Coronary artery (tissue), 2 donors: ENCODE results near the gene DYSF.
"Not testable (repeated sequence)": the region's sequence is repeated elsewhere in the genome, so short reads cannot be mapped to it uniquely, and the experiment has no call there.

Experiments used
- DNase-seq: peaks from one replicate; pipeline ENCODE4 v3.0.0-alpha.2; 2017; ENCODE audit warnings: low spot score
- H3K27ac ChIP-seq, 2 donors: fragments of 200-600 bp; sonication (generic); one replicate each; pipeline ENCODE4 v1.5.1; 2016 to 2019
- H3K4me3 ChIP-seq: fragments of 200-600 bp; sonication (generic); 2 replicates; pipeline ENCODE4 v1.5.1; 2016; ENCODE audit warnings: mild to moderate bottlenecking, moderate library complexity
- CTCF ChIP-seq: fragments of 200-600 bp; sonication (generic); IDR thresholded peaks from one replicate; pipeline ENCODE4 v1.5.1; 2019; ENCODE audit warnings: antibody characterized with exemption

The DYSF gene

DNA sequence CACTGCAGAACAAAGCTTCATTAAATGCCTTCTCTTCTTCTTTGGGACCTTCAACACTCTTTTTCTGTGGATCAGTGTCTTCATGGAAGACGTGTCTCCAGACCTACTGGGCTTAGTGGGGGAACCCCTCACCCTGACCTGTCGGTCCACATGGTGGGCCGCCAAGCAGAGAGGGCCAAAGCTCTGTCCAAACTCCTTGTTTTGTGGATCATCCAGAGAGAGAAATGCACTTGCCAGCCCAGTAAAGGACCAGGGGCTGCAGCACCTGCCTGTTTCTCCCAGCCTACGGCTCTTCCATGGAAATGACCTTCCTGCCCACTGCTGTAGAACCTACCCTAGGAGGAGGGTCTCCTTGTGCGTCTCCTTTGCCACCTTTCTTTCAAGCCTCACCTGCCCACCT lies 25.9 kb downstream of the DYSF start:
- no peak for TF ChIP-seq CTCF
- Histone ChIP-seq H3K4me3 (no peak overlapping the region), H3K27ac (no peak overlapping the region)
- no peak for DNase-seq

GRCh38 chr2:71481111-71481510 lies 27.8 kb downstream of the DYSF start:
- TF ChIP-seq CTCF, result no peak
- Histone ChIP-seq H3K4me3 (no peak overlapping the region), H3K27ac (no peak overlapping the region)
- DNase-seq, result no peak

DNA sequence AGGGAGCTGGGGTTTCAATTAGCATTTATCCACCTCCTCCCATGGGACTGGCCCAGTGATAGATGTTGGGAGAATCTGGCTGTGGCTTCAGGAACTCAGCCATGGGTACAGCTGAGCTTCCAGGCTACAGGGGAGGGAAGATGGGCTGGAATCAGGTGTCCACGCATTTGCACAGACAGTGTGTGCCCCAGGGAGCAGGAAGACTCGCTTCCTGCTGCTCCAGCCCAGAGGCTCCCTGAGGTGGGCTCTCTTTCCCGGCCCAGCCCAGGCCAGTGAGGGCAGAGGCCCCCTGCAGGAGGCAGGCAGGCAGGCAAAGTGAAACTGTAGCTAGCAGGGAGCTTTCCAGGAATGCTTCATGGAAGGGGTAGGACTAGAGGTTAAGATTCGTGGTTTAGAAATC lies 28.7 kb downstream of the DYSF start:
- Histone ChIP-seq H3K4me3 (no peak overlapping the region), H3K27ac (no peak overlapping the region)
- no peak for TF ChIP-seq CTCF
- DNase-seq, result no peak

GRCh38 chr2:71483246-71483645 lies 29.9 kb downstream of the DYSF start:
- no peak for TF ChIP-seq CTCF
- DNase-seq, result no peak
- Histone ChIP-seq H3K4me3 (no peak overlapping the region), H3K27ac (no peak overlapping the region)

DNA sequence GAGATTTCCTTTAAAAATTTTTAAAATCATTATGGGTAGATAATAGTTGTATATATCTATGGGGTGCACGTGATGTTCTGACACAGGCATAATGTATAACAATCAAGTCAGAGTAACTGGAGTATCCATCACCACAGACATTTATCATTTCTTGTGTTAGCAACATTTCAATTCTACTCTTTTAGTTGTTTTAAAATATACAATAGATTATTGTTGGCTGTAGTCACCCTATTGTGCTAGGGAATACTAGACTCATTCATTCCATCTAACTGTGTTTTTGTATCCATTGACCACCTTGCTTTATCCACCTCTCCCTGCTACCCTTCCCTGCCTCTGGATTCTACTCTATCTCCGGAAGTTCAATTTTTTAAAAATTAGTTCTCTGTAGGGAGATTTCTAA lies 31.0 kb downstream of the DYSF start:
- DNase-seq, result no peak
- TF ChIP-seq CTCF, result no peak
- no peak overlapping the region for H3K4me3 ChIP-seq
- H3K27ac ChIP-seq, result no peak overlapping the region

GRCh38 chr2:71486881-71487640 lies 33.7 kb downstream of the DYSF start:
- TF ChIP-seq CTCF, result no peak

DNA sequence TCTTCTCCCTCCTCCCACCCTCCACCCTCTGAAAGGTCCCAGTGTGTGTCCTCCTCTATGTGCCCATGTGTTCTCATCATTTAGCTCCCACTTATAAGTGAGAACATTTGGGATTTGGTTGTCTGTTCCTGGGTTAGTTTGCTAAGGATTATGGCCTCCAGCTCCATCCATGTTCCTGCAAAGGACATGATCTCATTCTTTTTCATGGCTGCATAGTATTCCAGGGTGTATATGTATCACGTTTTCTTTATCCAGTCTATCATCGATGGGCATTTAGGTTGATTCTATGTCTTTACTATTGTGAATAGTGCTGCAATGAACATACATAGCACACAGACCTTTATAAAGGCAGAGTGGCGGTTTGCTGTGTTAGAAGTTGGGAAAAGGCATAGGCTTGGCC lies 38.2 kb downstream of the DYSF start:
- DNase-seq, H3K4me3 ChIP-seq, H3K27ac ChIP-seq: not testable (repeated sequence)

More at GRCh38 chr2:71486881-71487640, 33.7 kb downstream of the DYSF start:
- H3K4me3 ChIP-seq, result no peak overlapping the region
- no peak overlapping the region for H3K27ac ChIP-seq
- DNase-seq, result no peak
